ENCODE data around the gene PRPF6.

GRCh38 chr20:63955281-63955826 is 25.6 kb upstream of the PRPF6 start:
- TF ChIP-seq, protein P1, sequence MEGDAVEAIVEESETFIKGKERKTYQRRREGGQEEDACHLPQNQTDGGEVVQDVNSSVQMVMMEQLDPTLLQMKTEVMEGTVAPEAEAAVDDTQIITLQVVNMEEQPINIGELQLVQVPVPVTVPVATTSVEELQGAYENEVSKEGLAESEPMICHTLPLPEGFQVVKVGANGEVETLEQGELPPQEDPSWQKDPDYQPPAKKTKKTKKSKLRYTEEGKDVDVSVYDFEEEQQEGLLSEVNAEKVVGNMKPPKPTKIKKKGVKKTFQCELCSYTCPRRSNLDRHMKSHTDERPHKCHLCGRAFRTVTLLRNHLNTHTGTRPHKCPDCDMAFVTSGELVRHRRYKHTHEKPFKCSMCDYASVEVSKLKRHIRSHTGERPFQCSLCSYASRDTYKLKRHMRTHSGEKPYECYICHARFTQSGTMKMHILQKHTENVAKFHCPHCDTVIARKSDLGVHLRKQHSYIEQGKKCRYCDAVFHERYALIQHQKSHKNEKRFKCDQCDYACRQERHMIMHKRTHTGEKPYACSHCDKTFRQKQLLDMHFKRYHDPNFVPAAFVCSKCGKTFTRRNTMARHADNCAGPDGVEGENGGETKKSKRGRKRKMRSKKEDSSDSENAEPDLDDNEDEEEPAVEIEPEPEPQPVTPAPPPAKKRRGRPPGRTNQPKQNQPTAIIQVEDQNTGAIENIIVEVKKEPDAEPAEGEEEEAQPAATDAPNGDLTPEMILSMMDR (IDR thresholded peaks at IDR 0.05) = peak in 4 of 6 experiments; percentile 25 to 73 (median 42)
- TF ChIP-seq POLR2A (IDR thresholded peaks at IDR 0.05) = no peak
- no peak for TF ChIP-seq POLR2AphosphoS5 (IDR thresholded peaks at IDR 0.05)
- no peak for TF ChIP-seq EP300 (IDR thresholded peaks at IDR 0.05)

Data from upper lobe of left lung (tissue), 4 donors.